Measurements from ENCODE around the gene C12orf57.
"Not testable (repeated sequence)": the region's sequence is repeated elsewhere in the genome, so short reads cannot be mapped to it uniquely, and the experiment has no call there.

The C12orf57 gene

GRCh38 chr12:6943722-6944380, at the start of gene C12orf57, which contains the start of gene RNU7-1:
TSS of gene C12orf57 (plus strand) at chr12:6944022. CDS start at chr12:6944122, 100 bp downstream.
TSS of gene RNU7-1 (plus strand) at chr12:6943816.
- H3K9me3 Mint-ChIP-seq = no peaks in the 10 kb centered on the region
- H3K4me1 Mint-ChIP-seq (ENCODE audit: low read depth) = peaks cover 72% of the 10 kb centered on the region
- H3K27ac Mint-ChIP-seq = peak within 1 kb of the TSS; percentile 99
- peaks cover 27% of the 10 kb centered on the region for H3K36me3 Mint-ChIP-seq (ENCODE audit: low read depth)
- H3K27me3 Mint-ChIP-seq = no peaks in the 10 kb centered on the region
- intact Hi-C loops (cut with micrococcal nuclease) = loop anchor here (1.0 to 5.0 kb wide), 3 partner anchors 17 to 168 kb away; no protein-coding TSS in a partner anchor
- H3K4me3 Mint-ChIP-seq = peak within 1 kb of the TSS; percentile 70

DNA sequence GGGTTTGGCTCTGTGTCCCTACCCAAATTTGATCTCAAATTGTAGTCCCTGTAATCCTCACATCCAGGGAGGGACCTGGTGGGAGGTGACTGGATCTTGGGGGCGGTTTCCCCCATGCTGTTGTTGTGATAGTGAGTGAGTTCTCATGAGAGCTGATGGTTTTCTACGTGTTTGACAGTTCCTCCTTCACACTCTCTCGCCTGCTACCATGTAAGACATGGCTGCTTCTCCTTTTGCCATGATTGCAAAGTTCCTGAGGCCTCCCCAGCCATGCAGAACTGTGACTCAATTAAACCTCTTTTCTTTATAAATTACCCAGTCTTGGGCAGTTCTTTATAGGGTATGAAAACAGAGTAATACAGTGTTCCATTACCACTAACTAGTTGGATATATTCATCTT, 49.5 kb upstream of the C12orf57 start:
- Mint-ChIP-seq H3K4me3 (no peak overlapping the region), H3K27me3 (no peaks in the 10 kb centered on the region), H3K36me3 (ENCODE audit: low read depth) (no peaks in the 10 kb centered on the region), H3K4me1 (ENCODE audit: low read depth) (peaks cover 37% of the 10 kb centered on the region), H3K27ac (peak overlapping the region; percentile 30), H3K9me3 (no peaks in the 10 kb centered on the region)
- intact Hi-C loops (cut with micrococcal nuclease) = no loop called here

- no peaks in the 10 kb centered on the region for H3K36me3 Mint-ChIP-seq (ENCODE audit: low read depth)
- H3K4me3 Mint-ChIP-seq = no peak overlapping the region
- peaks cover 28% of the 10 kb centered on the region for H3K4me1 Mint-ChIP-seq (ENCODE audit: low read depth)
- intact Hi-C loops (cut with micrococcal nuclease) = no loop called here
- no peaks in the 10 kb centered on the region for H3K9me3 Mint-ChIP-seq
- H3K27ac Mint-ChIP-seq = no peak overlapping the region
- H3K27me3 Mint-ChIP-seq = no peaks in the 10 kb centered on the region
These were observed 46.9 kb upstream of the C12orf57 start for GRCh38 chr12:6896846-6897435.

GRCh38 chr12:6899427-6899826, 44.4 kb upstream of the C12orf57 start:
- Mint-ChIP-seq H3K36me3 (ENCODE audit: low read depth) (no peaks in the 10 kb centered on the region), H3K4me1 (ENCODE audit: low read depth) (peaks cover 23% of the 10 kb centered on the region), H3K27ac (peak overlapping the region; percentile 62), H3K27me3 (no peaks in the 10 kb centered on the region), H3K9me3 (no peaks in the 10 kb centered on the region), H3K4me3 (no peak overlapping the region)
- intact Hi-C loops (cut with micrococcal nuclease) = no loop called here

DNA sequence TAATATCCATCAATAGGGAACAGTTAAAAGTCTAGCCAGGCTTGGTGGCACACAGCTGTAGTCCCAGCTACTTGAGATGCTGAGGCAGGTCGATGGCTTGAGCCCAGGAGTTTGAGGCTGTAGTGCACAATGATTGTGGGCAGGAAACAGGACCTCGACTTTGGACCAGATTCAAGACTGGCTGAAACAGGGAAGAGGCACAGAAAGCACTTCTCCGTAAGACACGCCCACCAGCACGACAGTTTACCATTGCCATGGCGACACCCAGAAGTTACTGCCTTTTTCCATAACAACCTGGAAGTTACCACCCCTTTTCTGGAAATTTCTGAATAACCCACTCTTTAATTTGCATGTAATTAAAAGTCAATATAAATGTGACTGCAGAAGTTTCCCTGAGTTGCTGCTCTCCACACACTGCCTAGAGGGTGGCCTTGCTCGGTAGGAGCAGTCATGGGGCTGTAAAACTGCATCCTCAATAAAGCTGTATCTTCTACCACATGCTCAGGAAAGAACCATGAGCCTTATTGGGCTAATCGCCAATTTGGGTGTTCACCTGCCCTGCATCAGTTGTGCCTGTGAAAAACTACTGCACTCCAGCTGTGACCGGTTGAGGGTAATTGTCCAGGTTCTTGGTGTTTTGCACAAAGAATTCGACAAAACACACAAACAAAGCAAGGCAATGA, 43.8 kb upstream of the C12orf57 start:
- Mint-ChIP-seq H3K4me3 (peak overlapping the region; percentile 9), H3K9me3 (no peaks in the 10 kb centered on the region), H3K27me3 (no peaks in the 10 kb centered on the region), H3K27ac (peak overlapping the region; percentile 62), H3K36me3 (ENCODE audit: low read depth) (no peaks in the 10 kb centered on the region), H3K4me1 (ENCODE audit: low read depth) (peaks cover 17% of the 10 kb centered on the region)
- intact Hi-C loops (cut with micrococcal nuclease) = no loop called here

DNA sequence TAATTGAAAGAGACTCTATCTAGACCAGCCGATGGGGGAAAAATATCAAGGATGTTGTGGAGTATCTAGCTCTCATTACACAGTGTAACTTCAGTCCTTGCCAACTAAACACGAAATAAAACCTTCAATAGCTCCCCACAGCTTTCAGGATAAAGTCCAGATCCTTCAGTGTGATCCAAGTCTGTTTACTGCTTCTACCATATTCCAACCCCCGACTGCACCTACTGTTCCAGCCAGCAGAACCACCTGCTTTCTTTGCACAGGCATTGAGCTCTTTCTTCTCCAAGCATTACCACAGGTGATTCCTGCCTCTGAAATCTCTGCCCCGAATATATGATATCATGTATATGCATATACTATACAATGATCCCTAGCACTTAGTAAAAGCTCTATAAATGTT, 41.4 kb upstream of the C12orf57 start:
- no peak overlapping the region for H3K27ac Mint-ChIP-seq
- H3K9me3 Mint-ChIP-seq = no peaks in the 10 kb centered on the region
- intact Hi-C loops (cut with micrococcal nuclease) = no loop called here

DNA sequence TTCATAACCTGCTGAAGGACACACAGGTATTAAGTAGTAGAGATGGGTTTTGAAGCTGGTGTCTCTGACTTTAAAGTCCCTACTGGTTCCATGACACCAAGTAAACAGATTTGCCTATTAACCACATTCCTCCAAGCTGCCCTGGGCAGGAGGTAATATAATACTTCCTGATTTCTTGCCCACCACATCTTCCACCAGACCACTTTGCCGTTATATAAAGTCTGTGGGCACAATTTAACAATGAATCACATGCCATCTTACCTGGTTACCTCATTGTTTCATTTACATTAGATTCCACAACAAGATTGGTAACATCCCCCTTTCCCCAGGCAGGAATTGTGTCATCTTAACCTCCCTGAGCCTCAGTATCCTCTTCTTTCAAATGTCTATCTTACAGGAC, 40.1 kb upstream of the C12orf57 start:
- intact Hi-C loops (cut with micrococcal nuclease) = loop anchor here (1.0 kb wide), 1 partner anchor 12 kb away; no protein-coding TSS in a partner anchor

More for the DNA sequence above, 41.4 kb upstream of the C12orf57 start:
- Mint-ChIP-seq H3K4me3 (no peak overlapping the region), H3K27me3 (no peaks in the 10 kb centered on the region), H3K4me1 (ENCODE audit: low read depth) (peaks cover 11% of the 10 kb centered on the region), H3K36me3 (ENCODE audit: low read depth) (peaks cover under 1% of the 10 kb centered on the region)

GRCh38 chr12:6904280-6905276, 39.2 kb upstream of the C12orf57 start, which contains the start of gene LRRC23:
TSS of gene LRRC23 (plus strand) at chr12:6904822. CDS start at chr12:6905634, 812 bp downstream.
- H3K27ac Mint-ChIP-seq = no peak within 1 kb of the TSS
- peaks cover 8% of the 10 kb centered on the region for H3K4me1 Mint-ChIP-seq (ENCODE audit: low read depth)
- no peak within 1 kb of the TSS for H3K4me3 Mint-ChIP-seq
- H3K36me3 Mint-ChIP-seq (ENCODE audit: low read depth) = peaks cover 7% of the 10 kb centered on the region
- peaks cover under 1% of the 10 kb centered on the region for H3K27me3 Mint-ChIP-seq
- H3K9me3 Mint-ChIP-seq = no peaks in the 10 kb centered on the region
- intact Hi-C loops (cut with micrococcal nuclease) = loop anchor here (1.0 kb wide), 1 partner anchor 13 kb away; no protein-coding TSS in a partner anchor

More for the DNA sequence above, 40.1 kb upstream of the C12orf57 start:
- Mint-ChIP-seq H3K4me1 (ENCODE audit: low read depth) (peaks cover 11% of the 10 kb centered on the region), H3K36me3 (ENCODE audit: low read depth) (peaks cover 7% of the 10 kb centered on the region), H3K9me3 (no peaks in the 10 kb centered on the region), H3K27ac (no peak overlapping the region), H3K4me3 (no peak overlapping the region), H3K27me3 (no peaks in the 10 kb centered on the region)

- intact Hi-C loops (cut with micrococcal nuclease) = no loop called here
- no peaks in the 10 kb centered on the region for H3K9me3 Mint-ChIP-seq
- H3K27me3 Mint-ChIP-seq = peaks cover 4% of the 10 kb centered on the region
- peaks cover 5% of the 10 kb centered on the region for H3K4me1 Mint-ChIP-seq (ENCODE audit: low read depth)
- no peak overlapping the region for H3K4me3 Mint-ChIP-seq
- no peak overlapping the region for H3K27ac Mint-ChIP-seq
- H3K36me3 Mint-ChIP-seq (ENCODE audit: low read depth) = peaks cover 7% of the 10 kb centered on the region
These were observed 38.3 kb upstream of the C12orf57 start for GRCh38 chr12:6905414-6906040.

DNA sequence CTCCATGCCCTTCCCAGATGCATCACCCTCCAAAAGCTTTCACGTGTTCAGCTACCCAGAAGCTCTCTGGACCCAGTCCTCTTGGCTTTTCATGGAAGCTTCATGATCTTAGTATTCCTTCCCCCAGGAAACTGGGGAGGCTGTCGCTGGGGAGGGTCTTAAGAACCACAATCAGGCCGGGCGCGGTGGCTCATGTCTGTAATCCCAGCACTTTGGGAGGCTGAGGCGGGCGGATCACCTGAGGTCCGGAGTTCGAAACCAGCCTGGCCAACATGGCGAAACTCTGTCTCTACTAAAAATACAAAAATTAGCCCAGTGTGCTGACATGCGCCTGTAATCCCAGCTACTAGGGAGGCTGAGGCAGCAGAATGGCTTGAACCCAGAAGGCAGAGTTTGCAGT, 35.7 kb upstream of the C12orf57 start:
- intact Hi-C loops (cut with micrococcal nuclease); H3K36me3 Mint-ChIP-seq (ENCODE audit: low read depth); H3K4me3 Mint-ChIP-seq; H3K9me3 Mint-ChIP-seq; H3K27ac Mint-ChIP-seq: not testable (repeated sequence)
- Mint-ChIP-seq H3K4me1 (ENCODE audit: low read depth) (peaks cover 11% of the 10 kb centered on the region), H3K27me3 (peaks cover 23% of the 10 kb centered on the region)

DNA sequence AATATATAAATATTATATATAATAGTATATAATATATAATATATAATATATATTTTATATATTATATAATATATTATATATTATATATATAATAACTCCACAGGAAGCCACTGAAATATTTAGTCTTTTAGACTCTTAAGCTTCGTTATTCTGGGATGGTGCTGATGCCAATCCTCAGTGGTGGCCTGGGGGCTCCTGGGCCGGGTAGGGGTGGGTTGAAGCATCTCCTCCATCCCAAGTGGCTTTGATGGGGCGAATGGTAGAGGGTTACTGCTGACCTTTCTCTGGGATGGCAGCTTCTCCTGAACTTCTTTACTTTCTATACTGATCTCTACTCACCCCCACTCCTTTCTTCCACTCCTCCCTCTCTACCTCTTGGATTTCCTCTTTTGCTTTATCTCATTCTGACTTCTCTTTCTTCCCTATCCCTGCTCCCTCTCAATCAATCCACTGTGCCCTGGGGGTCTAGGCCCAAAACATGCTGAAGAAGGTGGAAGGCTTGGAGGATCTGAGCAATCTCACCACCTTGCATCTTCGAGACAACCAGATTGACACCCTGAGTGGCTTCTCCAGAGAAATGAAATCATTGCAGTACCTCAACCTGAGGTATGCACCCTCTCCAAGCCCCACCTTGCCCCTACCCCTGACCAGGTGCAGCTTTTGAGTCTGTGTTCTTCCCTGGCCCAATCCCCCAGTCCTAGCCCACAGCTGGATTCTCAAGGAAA, 34.2 kb upstream of the C12orf57 start:
- H3K36me3 Mint-ChIP-seq (ENCODE audit: low read depth) = peaks cover 7% of the 10 kb centered on the region
- intact Hi-C loops (cut with micrococcal nuclease) = no loop called here
- H3K27me3 Mint-ChIP-seq = peaks cover 36% of the 10 kb centered on the region

GRCh38 chr12:6912164-6912935, 31.5 kb upstream of the C12orf57 start:
- Mint-ChIP-seq H3K4me3 (no peak overlapping the region), H3K9me3 (no peaks in the 10 kb centered on the region), H3K4me1 (ENCODE audit: low read depth) (peaks cover 44% of the 10 kb centered on the region), H3K27me3 (peaks cover 64% of the 10 kb centered on the region), H3K27ac (no peak overlapping the region), H3K36me3 (ENCODE audit: low read depth) (peaks cover 7% of the 10 kb centered on the region)
- intact Hi-C loops (cut with micrococcal nuclease) = no loop called here

More for the DNA sequence above, 34.2 kb upstream of the C12orf57 start:
- Mint-ChIP-seq H3K9me3 (no peaks in the 10 kb centered on the region), H3K4me3 (no peak overlapping the region), H3K4me1 (ENCODE audit: low read depth) (peaks cover 24% of the 10 kb centered on the region), H3K27ac (no peak overlapping the region)
